Measurements from ENCODE around the gene PLA2G4B.

Gene PLA2G4B

GRCh38 chr15:41851755-41852370 is 13.2 kb downstream of the PLA2G4B start:
- DNase-seq: no peak

- DNase-seq: no peak
These were observed 14.3 kb downstream of the PLA2G4B start for GRCh38 chr15:41852736-41853590.

GRCh38 chr15:41853831-41854230 is 15.2 kb downstream of the PLA2G4B start:
- no peak for DNase-seq

GRCh38 chr15:41854443-41854842 is 15.8 kb downstream of the PLA2G4B start:
- no peak for DNase-seq

GRCh38 chr15:41855261-41855961 is 16.8 kb downstream of the PLA2G4B start:
- DNase-seq: no peak

- no peak for DNase-seq
These were observed 17.6 kb downstream of the PLA2G4B start for GRCh38 chr15:41856262-41856661.

- DNase-seq: no peak
These were observed 18.1 kb downstream of the PLA2G4B start for GRCh38 chr15:41856716-41857115.

GRCh38 chr15:41857316-41857715 is 18.7 kb downstream of the PLA2G4B start:
- DNase-seq: no peak

GRCh38 chr15:41858756-41859155 is 20.1 kb downstream of the PLA2G4B start:
- DNase-seq: no peak

- DNase-seq: no peak
These were observed 21.6 kb downstream of the PLA2G4B start for GRCh38 chr15:41860049-41860828.

GRCh38 chr15:41861736-41862356 is 23.2 kb downstream of the PLA2G4B start:
- DNase-seq: no peak

- no peak for DNase-seq
These were observed 24.0 kb downstream of the PLA2G4B start for GRCh38 chr15:41862515-41863116.

- no peak for DNase-seq
These were observed 26.9 kb downstream of the PLA2G4B start for GRCh38 chr15:41865490-41866055.

- DNase-seq: no peak
These were observed 27.6 kb downstream of the PLA2G4B start for GRCh38 chr15:41866263-41866703.

- DNase-seq: no peak
These were observed 28.4 kb downstream of the PLA2G4B start for GRCh38 chr15:41866872-41867579.

GRCh38 chr15:41868321-41868720 is 29.7 kb downstream of the PLA2G4B start:
- no peak for DNase-seq

GRCh38 chr15:41869770-41870688 is 31.4 kb downstream of the PLA2G4B start:
- no peak for DNase-seq

GRCh38 chr15:41870689-41871081 is 32.0 kb downstream of the PLA2G4B start:
- DNase-seq: no peak

GRCh38 chr15:41871175-41871905 is 32.7 kb downstream of the PLA2G4B start:
- no peak for DNase-seq
